OCI-LY7 (cell line): ENCODE results near the gene KCNA5. TPM values are rescaled to one million over a fixed set of nuclear protein-coding genes. Genes with fewer than 3 reads are reported as not detected.

Experiments
- BruUV-seq: library from RNA; stranded (reverse); fragments of 400-500 nt; replicated peaks from 2 replicates; lab custom pipeline; 2021; lab: Mats Ljungman, UMichigan
- CTCF ChIA-PET: fragments of 300-600 bp; sonication (Branson Sonifier 250); formaldehyde crosslinking; loops from one replicate; lab custom pipeline; 2022; ENCODE audit warnings: antibody characterized with exemption; ENCODE audit not compliant: unreplicated experiment; lab: Charles Lee
- POLR2A ChIA-PET: fragments of 300-600 bp; sonication (Branson Sonifier 250); formaldehyde crosslinking; loops from one replicate; lab custom pipeline; 2022; ENCODE audit warnings: antibody characterized with exemption; lab: Charles Lee
- DNase-seq: peaks from one replicate; pipeline ENCODE4 v3.0.0-alpha.2; 2015; ENCODE audit warnings: low spot score
- H2AFZ ChIP-seq: fragments of 200-600 bp; sonication (generic), shearing (Covaris generic); 2 replicates; pipeline ENCODE4 v1.6.1; 2014; ENCODE audit warnings: mild to moderate bottlenecking, antibody characterized with exemption, low read length, moderate library complexity
- H3K27ac ChIP-seq: fragments of 200-600 bp; sonication (generic); 2 replicates; pipeline ENCODE4 v1.5.1; 2014; ENCODE audit warnings: mixed run types, low read depth, mild to moderate bottlenecking, moderate library complexity, low read length, inconsistent platforms; ENCODE audit not compliant: poor library complexity, severe bottlenecking
- H3K36me3 ChIP-seq: fragments of 200-600 bp; sonication (generic); 2 replicates; pipeline ENCODE4 v1.6.1; 2014; ENCODE audit warnings: mild to moderate bottlenecking, antibody characterized with exemption, low read length, moderate library complexity, mixed read lengths; ENCODE audit not compliant: insufficient read depth
- H3K4me1 ChIP-seq: fragments of 200-600 bp; sonication (generic); 2 replicates; pipeline ENCODE4 v1.5.1; 2014; ENCODE audit warnings: mild to moderate bottlenecking, low read length; ENCODE audit not compliant: insufficient read depth, poor library complexity, severe bottlenecking
- H3K4me2 ChIP-seq: fragments of 200-600 bp; sonication (generic); 2 replicates; pipeline ENCODE4 v1.6.1; 2014; ENCODE audit warnings: mild to moderate bottlenecking, low read length
- H3K4me3 ChIP-seq: fragments of 200-600 bp; sonication (generic); 2 replicates; pipeline ENCODE4 v1.5.1; 2014; ENCODE audit warnings: mild to moderate bottlenecking, low read depth, low read length; ENCODE audit not compliant: poor library complexity, severe bottlenecking
- H3K79me2 ChIP-seq: fragments of 200-600 bp; sonication (generic); 2 replicates; pipeline ENCODE4 v1.6.1; 2016; ENCODE audit warnings: low read depth, mild to moderate bottlenecking, low read length, moderate library complexity, mixed read lengths; ENCODE audit not compliant: insufficient read depth
- H3K9me2 ChIP-seq: fragments of 200-600 bp; sonication (generic); 2 replicates; pipeline ENCODE4 v1.6.1; 2016; ENCODE audit warnings: mild to moderate bottlenecking, low read length, mixed read lengths; ENCODE audit not compliant: insufficient read depth
- H3K9me3 ChIP-seq: fragments of 200-600 bp; sonication (generic); 2 replicates; pipeline ENCODE4 v1.6.1; 2014; ENCODE audit warnings: mild to moderate bottlenecking, mixed run types, low read length, mixed read lengths
- H4K20me1 ChIP-seq: fragments of 200-600 bp; sonication (generic); 2 replicates; pipeline ENCODE4 v1.6.1; 2014; ENCODE audit warnings: mild to moderate bottlenecking, antibody characterized with exemption, low read length, moderate library complexity, mixed read lengths; ENCODE audit not compliant: insufficient read depth
- CTCF ChIP-seq: fragments of 200-600 bp; sonication (generic); conservative IDR thresholded peaks from 2 replicates; pipeline ENCODE4 v1.5.1; 2014; ENCODE audit warnings: mild to moderate bottlenecking, antibody characterized with exemption, low read length, moderate library complexity, mixed read lengths
- EZH2phosphoT487 ChIP-seq: fragments of 200-600 bp; sonication (generic); IDR thresholded peaks from 2 replicates; pipeline ENCODE4 v1.6.1; 2018; ENCODE audit warnings: low read depth, borderline replicate concordance, mild to moderate bottlenecking, mixed run types, antibody characterized with exemption, low read length, moderate library complexity, mixed read lengths
- intact Hi-C: fragments of 100-400 bp; cut with micrococcal nuclease; formaldehyde crosslinking; loops from one replicate; pipeline ENCODE4 v1.10.0; 2022; ENCODE audit not compliant: unreplicated experiment
- total RNA-seq, 2 experiments: library from RNA; depleted of rRNA in 1 of 2; stranded (reverse); fragments of >200 nt in 1 of 2; shearing (Covaris generic) in 1 of 2; gene quantifications; 2 replicates each; pipeline ENCODE4 v1.2.3, GENCODE V29; 2014 to 2022

The KCNA5 gene
- total RNA-seq, 2 experiments from 2014 or later, result not detected

- Histone ChIP-seq H3K4me1 (no peaks in the 10 kb centered on the region), H3K27ac (no peak overlapping the region), H3K36me3 (no peaks in the 10 kb centered on the region), H3K79me2 (no peaks in the 10 kb centered on the region), H3K4me2 (no peak overlapping the region), H2AFZ (no peak overlapping the region), H3K9me3 (no peaks in the 10 kb centered on the region), H3K9me2 (no peaks in the 10 kb centered on the region), H4K20me1 (no peaks in the 10 kb centered on the region), H3K4me3 (no peak overlapping the region)
- CTCF ChIA-PET, result no interaction called here
- TF ChIP-seq CTCF (no peak), EZH2phosphoT487 (no peak)
- POLR2A ChIA-PET, result no interaction called here
- DNase-seq, result no peak
- BruUV-seq, result no TSS peak
- intact Hi-C loops, result no loop called here
Observed at GRCh38 chr12:5064913-5065490, 21.3 kb downstream of the KCNA5 start.

- POLR2A ChIA-PET, result interaction anchor here (0.8 to 1.6 kb wide), 2 partner anchors 17 to 26 kb away, joined by 3 to 4 read pairs; no protein-coding TSS in a partner anchor
- Histone ChIP-seq H3K9me2 (no peaks in the 10 kb centered on the region), H3K36me3 (no peaks in the 10 kb centered on the region), H4K20me1 (no peaks in the 10 kb centered on the region), H3K9me3 (no peaks in the 10 kb centered on the region), H3K27ac (no peak overlapping the region), H3K4me2 (no peak overlapping the region), H3K4me1 (no peaks in the 10 kb centered on the region), H3K4me3 (no peak overlapping the region), H3K79me2 (no peaks in the 10 kb centered on the region), H2AFZ (no peak overlapping the region)
- intact Hi-C loops, result no loop called here
- CTCF ChIA-PET, result no interaction called here
- no TSS peak for BruUV-seq
- no peak for DNase-seq
- TF ChIP-seq EZH2phosphoT487 (no peak), CTCF (no peak)
Observed at GRCh38 chr12:5066251-5066650, 22.6 kb downstream of the KCNA5 start.

- no peak for TF ChIP-seq EZH2phosphoT487
- no peak for TF ChIP-seq CTCF
- intact Hi-C loops, result no loop called here
- Histone ChIP-seq H3K9me2 (no peaks in the 10 kb centered on the region), H3K4me3 (no peak overlapping the region), H3K9me3 (no peaks in the 10 kb centered on the region), H3K79me2 (no peaks in the 10 kb centered on the region), H2AFZ (no peak overlapping the region), H3K4me2 (no peak overlapping the region), H3K36me3 (no peaks in the 10 kb centered on the region), H3K27ac (no peak overlapping the region), H3K4me1 (no peaks in the 10 kb centered on the region), H4K20me1 (no peaks in the 10 kb centered on the region)
- ChIA-PET CTCF (interaction anchor here (0.5 kb wide), 1 partner anchor 41 kb away, joined by 3 read pairs; no protein-coding TSS in a partner anchor), POLR2A (interaction anchor here (1.0 to 1.4 kb wide), 3 partner anchors 12 to 19 kb away, joined by 3 to 5 read pairs (median 4); no protein-coding TSS in a partner anchor)
- DNase-seq, result no peak
- BruUV-seq, result no TSS peak
Observed at GRCh38 chr12:5068126-5068525, 24.4 kb downstream of the KCNA5 start.
